ENCODE results near the gene PHRF1. TPM values are rescaled to one million over a fixed set of nuclear protein-coding genes. Genes with fewer than 3 reads are reported as not detected.

Gene PHRF1
- total RNA-seq, 1 experiment from 2014 or later, result 45.5 TPM

DNA sequence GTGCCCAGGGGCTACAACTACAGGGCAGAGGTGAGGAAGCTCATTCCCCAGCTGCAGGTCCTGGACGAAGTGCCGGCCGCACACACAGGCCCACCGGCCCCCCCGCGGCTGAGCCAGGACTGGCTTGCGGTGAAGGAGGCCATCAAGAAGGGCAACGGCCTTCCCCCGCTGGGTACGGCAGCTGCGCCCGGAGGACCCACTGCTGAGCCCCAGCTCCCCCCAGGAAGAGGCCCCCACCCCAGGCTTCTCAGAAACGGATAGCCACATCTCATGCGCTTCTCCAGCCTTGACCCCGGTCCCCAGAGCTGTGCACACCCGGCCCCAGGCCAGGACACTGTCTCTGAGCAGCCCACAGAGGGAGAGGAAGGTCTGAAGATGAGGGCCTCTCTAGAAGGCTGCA, 25.1 kb upstream of the PHRF1 start (continued):
- TF ChIP-seq, protein P1, sequence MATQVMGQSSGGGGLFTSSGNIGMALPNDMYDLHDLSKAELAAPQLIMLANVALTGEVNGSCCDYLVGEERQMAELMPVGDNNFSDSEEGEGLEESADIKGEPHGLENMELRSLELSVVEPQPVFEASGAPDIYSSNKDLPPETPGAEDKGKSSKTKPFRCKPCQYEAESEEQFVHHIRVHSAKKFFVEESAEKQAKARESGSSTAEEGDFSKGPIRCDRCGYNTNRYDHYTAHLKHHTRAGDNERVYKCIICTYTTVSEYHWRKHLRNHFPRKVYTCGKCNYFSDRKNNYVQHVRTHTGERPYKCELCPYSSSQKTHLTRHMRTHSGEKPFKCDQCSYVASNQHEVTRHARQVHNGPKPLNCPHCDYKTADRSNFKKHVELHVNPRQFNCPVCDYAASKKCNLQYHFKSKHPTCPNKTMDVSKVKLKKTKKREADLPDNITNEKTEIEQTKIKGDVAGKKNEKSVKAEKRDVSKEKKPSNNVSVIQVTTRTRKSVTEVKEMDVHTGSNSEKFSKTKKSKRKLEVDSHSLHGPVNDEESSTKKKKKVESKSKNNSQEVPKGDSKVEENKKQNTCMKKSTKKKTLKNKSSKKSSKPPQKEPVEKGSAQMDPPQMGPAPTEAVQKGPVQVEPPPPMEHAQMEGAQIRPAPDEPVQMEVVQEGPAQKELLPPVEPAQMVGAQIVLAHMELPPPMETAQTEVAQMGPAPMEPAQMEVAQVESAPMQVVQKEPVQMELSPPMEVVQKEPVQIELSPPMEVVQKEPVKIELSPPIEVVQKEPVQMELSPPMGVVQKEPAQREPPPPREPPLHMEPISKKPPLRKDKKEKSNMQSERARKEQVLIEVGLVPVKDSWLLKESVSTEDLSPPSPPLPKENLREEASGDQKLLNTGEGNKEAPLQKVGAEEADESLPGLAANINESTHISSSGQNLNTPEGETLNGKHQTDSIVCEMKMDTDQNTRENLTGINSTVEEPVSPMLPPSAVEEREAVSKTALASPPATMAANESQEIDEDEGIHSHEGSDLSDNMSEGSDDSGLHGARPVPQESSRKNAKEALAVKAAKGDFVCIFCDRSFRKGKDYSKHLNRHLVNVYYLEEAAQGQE (IDR thresholded peaks at IDR 0.05; ENCODE audit: low read depth), result no peak
- TF ChIP-seq ELF1 (IDR thresholded peaks at IDR 0.05; ENCODE audit: borderline replicate concordance, low read depth) (no peak), RAD21 (IDR thresholded peaks at IDR 0.05; ENCODE audit: low read depth) (no peak), SRF (IDR thresholded peaks at IDR 0.05; ENCODE audit: low read depth) (no peak)
- TF ChIP-seq, protein P2, sequence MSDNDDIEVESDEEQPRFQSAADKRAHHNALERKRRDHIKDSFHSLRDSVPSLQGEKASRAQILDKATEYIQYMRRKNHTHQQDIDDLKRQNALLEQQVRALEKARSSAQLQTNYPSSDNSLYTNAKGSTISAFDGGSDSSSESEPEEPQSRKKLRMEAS (IDR thresholded peaks at IDR 0.05), result no peak

DNA sequence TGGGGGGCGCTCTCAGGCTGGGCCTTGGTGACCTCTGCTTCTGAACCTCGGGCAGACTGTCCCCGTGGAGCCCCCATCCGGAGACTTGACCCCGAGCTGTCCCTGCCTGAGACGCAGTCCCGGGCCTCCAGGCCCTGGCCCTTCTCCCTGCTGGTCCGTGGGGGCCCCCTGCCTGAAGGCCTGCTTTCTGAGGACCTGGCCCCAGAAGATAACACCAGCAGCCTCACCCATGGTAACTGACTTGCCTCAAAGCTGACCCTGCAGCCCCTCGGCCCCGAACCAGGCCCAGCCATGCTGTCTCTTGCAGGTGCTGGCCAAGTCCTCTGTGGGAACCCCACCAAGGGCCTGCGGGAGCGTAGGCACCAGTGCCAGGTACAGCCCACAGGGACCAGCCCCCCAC, 24.7 kb upstream of the PHRF1 start:
- H3K79me2 ChIP-seq (ENCODE audit: insufficient read depth, low read length), result no peaks in the 10 kb centered on the region
- no TSS peak for BruUV-seq (replicated peaks)
- H3K27ac ChIP-seq (ENCODE audit: low read depth, low read length), result no peak overlapping the region
- H3K9me3 ChIP-seq (ENCODE audit: control insufficient read depth in 1 of 2, insufficient read depth in 1 of 2, low read depth in 1 of 2, low read length in 2 of 2), result no peaks in the 10 kb centered on the region
- TF ChIP-seq, protein P3, sequence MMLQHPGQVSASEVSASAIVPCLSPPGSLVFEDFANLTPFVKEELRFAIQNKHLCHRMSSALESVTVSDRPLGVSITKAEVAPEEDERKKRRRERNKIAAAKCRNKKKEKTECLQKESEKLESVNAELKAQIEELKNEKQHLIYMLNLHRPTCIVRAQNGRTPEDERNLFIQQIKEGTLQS (IDR thresholded peaks at IDR 0.05), result no peak
- TF ChIP-seq FOSL1 (IDR thresholded peaks at IDR 0.05; ENCODE audit: low read depth) (no peak), CEBPB (IDR thresholded peaks at IDR 0.05; ENCODE audit: low read depth) (no peak), YY1 (IDR thresholded peaks at IDR 0.05; ENCODE audit: extremely low read depth, insufficient replicate concordance, low read depth, low read length) (no peak)
- H2AFZ ChIP-seq (ENCODE audit: low read depth, low read length, poor library complexity, severe bottlenecking), result no peak overlapping the region
- H3K4me1 ChIP-seq (ENCODE audit: control insufficient read depth in 1 of 2, insufficient read depth in 2 of 2, low read length in 2 of 2), result peaks cover 5 to 22% of the 10 kb centered on the region in 2 experiments; a peak in 3 of 4 replicates
- H3K36me3 ChIP-seq (ENCODE audit: control insufficient read depth in 1 of 2, insufficient read depth in 2 of 2, low read length in 2 of 2), result no peaks in the 10 kb centered on the region
- intact Hi-C loops (cut with micrococcal nuclease), result no loop called here
- no peaks in the 10 kb centered on the region for H3K27me3 ChIP-seq (ENCODE audit: insufficient read depth, low read length)
- ChIA-PET CTCF (no interaction called here), RAD21 (ENCODE audit: low non-redundant PET in 1 of 2, low total read pairs in 2 of 2, uncharacterized antibody in 2 of 2, unreplicated experiment in 2 of 2) (no interaction called here), POLR2A (no interaction called here)
- DNase-seq (ENCODE audit: low read depth, low spot score), result no peak
- no peak overlapping the region for H3K9ac ChIP-seq (ENCODE audit: low read length)
- H3K4me2 ChIP-seq (ENCODE audit: low read length), result no peak overlapping the region
- H3K4me3 ChIP-seq (replicated peaks in 1 of 2; ENCODE audit: low read depth in 1 of 2, low read length in 2 of 2), result no peak overlapping the region
- H4K20me1 ChIP-seq (ENCODE audit: insufficient read depth), result no peaks in the 10 kb centered on the region
- no peak for ATAC-seq
- H3K9me2 ChIP-seq (ENCODE audit: insufficient read depth), result no peaks in the 10 kb centered on the region

Data from HCT116 (cell line).